Measurements from ENCODE around the gene WNT16.

The WNT16 gene

DNA sequence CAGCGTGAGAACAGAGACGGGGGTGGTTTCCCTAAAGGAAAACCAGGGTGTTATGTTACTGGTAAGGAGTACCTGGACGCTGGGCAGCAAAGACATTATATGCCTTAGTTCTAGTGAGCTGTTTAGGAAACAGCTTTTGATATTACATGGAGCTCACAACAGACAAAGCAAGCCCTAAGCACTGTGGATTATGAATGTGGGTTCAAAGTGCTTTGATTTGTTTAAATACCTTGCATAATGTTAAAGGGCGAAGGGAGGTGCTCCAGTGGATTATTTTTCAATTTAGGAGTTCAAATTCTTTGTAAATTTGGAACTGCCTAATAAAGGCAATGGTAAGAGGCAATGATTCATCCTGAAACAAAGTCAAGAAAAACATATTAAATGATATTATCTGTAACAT, 13.8 kb downstream of the WNT16 start:
- no peak overlapping the region for H3K4me3 ChIP-seq (ENCODE audit: control insufficient read depth, low read depth, low read length)
- TF ChIP-seq, protein P1, sequence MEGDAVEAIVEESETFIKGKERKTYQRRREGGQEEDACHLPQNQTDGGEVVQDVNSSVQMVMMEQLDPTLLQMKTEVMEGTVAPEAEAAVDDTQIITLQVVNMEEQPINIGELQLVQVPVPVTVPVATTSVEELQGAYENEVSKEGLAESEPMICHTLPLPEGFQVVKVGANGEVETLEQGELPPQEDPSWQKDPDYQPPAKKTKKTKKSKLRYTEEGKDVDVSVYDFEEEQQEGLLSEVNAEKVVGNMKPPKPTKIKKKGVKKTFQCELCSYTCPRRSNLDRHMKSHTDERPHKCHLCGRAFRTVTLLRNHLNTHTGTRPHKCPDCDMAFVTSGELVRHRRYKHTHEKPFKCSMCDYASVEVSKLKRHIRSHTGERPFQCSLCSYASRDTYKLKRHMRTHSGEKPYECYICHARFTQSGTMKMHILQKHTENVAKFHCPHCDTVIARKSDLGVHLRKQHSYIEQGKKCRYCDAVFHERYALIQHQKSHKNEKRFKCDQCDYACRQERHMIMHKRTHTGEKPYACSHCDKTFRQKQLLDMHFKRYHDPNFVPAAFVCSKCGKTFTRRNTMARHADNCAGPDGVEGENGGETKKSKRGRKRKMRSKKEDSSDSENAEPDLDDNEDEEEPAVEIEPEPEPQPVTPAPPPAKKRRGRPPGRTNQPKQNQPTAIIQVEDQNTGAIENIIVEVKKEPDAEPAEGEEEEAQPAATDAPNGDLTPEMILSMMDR (IDR thresholded peaks at IDR 0.05; ENCODE audit: control insufficient read depth, insufficient read depth, low read depth, low read length, missing control alignments): no peak
- DNase-seq (ENCODE audit: low read depth): no peak

DNA sequence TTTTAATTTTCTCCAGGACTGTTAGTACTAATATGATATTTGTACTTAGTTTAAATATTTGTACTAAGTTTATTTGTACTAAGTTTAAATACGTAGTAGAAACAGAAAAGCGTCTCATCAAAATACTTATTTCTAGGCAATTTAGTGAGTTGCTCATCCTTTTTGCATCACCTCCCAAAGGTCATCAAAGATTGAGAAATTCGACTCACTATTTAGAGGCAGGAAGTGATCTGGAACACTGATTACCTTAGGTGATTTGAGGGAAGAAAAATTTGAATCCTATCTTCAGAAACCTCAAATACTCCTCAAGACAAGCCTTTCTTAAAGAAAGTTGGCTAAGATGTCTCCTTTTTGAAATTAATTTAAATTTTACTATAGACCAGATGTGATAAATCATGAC, 14.5 kb downstream of the WNT16 start:
- TF ChIP-seq, protein P1 (IDR thresholded peaks at IDR 0.05; ENCODE audit: control insufficient read depth, insufficient read depth, low read depth, low read length, missing control alignments): no peak
- H3K4me3 ChIP-seq (ENCODE audit: control insufficient read depth, low read depth, low read length): no peak overlapping the region
- DNase-seq (ENCODE audit: low read depth): no peak

DNA sequence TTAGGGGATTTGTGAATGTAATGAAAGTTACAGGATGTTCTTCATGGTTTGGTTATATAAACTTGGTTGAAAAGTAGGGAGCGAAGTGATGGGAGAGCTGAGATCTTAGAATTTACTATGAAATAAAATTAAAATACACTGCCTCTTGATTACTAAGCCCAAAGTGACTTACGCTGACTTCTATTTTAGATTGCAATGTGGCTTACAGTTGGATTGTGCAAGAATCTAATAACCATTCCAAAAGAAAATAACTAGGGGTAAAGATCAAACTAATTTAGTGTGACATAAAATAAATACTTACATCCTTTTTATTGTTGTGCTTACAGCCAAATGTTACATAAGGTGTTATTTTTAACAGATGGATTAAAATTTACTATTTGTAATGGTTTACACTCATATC, 15.3 kb downstream of the WNT16 start:
- no peak for DNase-seq (ENCODE audit: low read depth)
- H3K4me3 ChIP-seq (ENCODE audit: control insufficient read depth, low read depth, low read length): no peak overlapping the region
- TF ChIP-seq, protein P1 (IDR thresholded peaks at IDR 0.05; ENCODE audit: control insufficient read depth, insufficient read depth, low read depth, low read length, missing control alignments): no peak

DNA sequence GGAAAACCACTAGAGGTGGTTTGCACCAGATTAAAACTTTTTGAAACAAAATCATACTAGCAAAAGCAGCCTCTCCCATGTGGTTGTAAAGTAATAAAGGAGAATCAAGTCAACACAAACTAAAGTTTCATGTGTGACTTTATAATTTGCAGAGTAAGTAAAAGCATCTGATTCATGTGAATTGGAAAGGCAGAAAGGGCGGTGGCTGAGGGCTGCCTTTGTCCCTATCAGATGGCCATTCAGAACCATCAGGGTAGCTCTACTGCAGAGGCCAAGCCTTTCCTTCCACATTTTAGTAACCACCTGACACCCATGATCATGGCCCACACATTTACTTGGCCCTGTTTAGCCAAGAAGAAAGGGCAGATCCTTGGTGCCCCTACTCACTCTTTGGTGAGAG, 15.7 kb downstream of the WNT16 start:
- TF ChIP-seq, protein P1 (IDR thresholded peaks at IDR 0.05; ENCODE audit: control insufficient read depth, insufficient read depth, low read depth, low read length, missing control alignments): no peak
- no peak overlapping the region for H3K4me3 ChIP-seq (ENCODE audit: control insufficient read depth, low read depth, low read length)
- DNase-seq (ENCODE audit: low read depth): no peak

DNA sequence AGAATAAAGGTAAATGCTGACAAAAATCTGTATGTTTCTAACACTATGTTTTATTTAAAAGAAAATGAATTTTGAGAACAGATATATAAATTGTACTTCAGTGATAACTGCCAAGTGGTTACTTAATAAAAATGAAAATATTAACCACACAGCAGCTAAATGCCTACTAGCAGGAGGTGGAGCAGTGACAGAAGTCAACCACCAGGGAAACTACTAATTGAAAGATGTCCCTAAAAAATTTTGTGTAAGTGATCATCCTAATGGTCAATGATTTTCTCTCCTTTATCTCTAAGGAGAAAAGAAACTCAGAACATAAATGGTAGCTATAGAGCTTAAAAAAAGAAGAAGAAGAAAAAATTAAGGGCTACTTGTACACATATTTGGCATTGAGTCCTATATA, 22.9 kb downstream of the WNT16 start:
- no peak for DNase-seq (ENCODE audit: low read depth)
- TF ChIP-seq, protein P1 (IDR thresholded peaks at IDR 0.05; ENCODE audit: control insufficient read depth, insufficient read depth, low read depth, low read length, missing control alignments): no peak
- H3K4me3 ChIP-seq (ENCODE audit: control insufficient read depth, low read depth, low read length): no peak overlapping the region

DNA sequence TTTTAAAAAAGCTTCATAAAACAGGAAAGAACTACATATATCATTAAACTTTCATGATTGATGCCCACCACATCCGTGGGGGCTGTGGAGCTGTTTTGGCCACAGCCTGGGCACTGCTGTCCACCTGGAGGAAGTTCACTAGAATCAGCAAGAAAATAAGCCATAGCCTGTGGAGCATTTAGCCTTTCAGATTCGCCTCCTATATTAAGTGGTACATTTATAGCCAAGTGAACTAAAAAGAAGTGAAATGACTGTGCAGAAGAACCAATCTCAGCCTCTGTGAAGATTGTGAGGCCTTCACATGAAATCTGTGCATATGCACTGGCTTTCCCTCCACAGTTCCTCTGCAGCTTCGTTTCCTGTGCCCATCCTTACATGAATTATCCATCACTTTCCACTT, 23.5 kb downstream of the WNT16 start:
- TF ChIP-seq, protein P1 (IDR thresholded peaks at IDR 0.05; ENCODE audit: control insufficient read depth, insufficient read depth, low read depth, low read length, missing control alignments): no peak
- no peak overlapping the region for H3K4me3 ChIP-seq (ENCODE audit: control insufficient read depth, low read depth, low read length)

DNA sequence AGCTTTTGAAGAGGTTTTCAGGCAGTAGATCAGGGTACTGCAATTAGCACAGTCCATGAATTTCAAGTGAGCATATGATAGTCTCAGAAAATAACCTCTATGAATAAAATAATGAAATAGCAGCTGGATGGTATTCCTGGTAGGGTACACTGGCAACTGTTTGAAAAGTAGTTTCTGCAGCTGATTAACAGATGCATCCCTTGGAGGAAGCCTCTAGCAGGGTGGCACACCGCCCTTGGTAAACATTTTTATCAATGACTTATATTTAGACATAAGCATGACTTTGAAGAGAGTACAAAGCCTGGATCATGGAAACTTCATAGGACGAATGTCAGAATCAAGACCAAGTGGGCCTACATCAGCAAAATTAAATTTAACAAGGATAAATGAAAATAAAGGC, 26.8 kb downstream of the WNT16 start:
- DNase-seq (ENCODE audit: low read depth): no peak
- TF ChIP-seq, protein P1 (IDR thresholded peaks at IDR 0.05; ENCODE audit: control insufficient read depth, insufficient read depth, low read depth, low read length, missing control alignments): no peak
- no peak overlapping the region for H3K4me3 ChIP-seq (ENCODE audit: control insufficient read depth, low read depth, low read length)

More for the DNA sequence above, 23.5 kb downstream of the WNT16 start:
- DNase-seq (ENCODE audit: low read depth): no peak
